22Rv1 (cell line): ENCODE measurements around the gene FAXDC2.

ENCODE experiments used
- CTCF ChIP-seq: fragments of 450-650 bp; IDR thresholded peaks from 2 replicates; pipeline ENCODE4 v1.5.1; 2017; ENCODE audit warnings: mild to moderate bottlenecking
- ZFX ChIP-seq: fragments of 450-650 bp; IDR thresholded peaks from 2 replicates; pipeline ENCODE4 v1.6.1; 2017; ENCODE audit warnings: antibody characterized with exemption, borderline replicate concordance

DNA sequence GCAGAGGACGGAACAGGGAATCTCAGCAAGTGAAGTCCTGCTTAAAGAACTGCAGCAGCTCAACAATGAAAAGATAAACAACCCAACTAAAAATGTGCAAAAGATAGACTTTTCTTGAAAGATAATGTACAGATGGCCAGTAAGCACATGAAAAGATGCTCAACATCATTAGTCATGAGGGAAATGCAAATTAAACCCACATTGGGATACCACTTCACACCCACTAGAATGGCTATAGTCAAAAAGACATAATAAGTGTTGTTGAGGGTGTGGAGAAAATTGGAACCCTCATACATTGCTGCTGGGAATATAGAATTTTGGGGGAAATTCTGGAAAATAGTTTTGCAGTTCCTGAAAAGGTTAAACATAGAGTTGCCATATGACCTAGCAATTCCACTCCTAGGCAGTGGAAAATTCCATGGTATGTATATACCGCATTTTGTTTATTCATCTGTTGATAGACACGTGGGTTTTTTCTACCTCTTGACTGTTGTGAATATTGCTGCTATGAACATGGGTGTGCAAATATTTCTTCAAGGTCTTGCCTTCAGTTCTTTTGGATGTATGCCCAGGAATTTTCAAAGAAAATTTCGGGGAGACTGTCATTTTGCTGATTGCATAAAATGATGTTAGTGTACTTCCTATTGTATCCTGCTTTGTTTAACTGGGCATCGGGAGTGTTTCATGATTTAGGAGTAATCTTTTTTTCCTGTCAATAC is 15.2 kb upstream of the FAXDC2 start:
- TF ChIP-seq CTCF (no peak), ZFX (no peak)
